ENCODE data around the gene GTF2H1. TPM values are rescaled to one million over a fixed set of nuclear protein-coding genes. Genes with fewer than 3 reads are reported as not detected.

GTF2H1 gene
- total RNA-seq, 1 experiment from 2014 or later = 89.1 TPM

DNA sequence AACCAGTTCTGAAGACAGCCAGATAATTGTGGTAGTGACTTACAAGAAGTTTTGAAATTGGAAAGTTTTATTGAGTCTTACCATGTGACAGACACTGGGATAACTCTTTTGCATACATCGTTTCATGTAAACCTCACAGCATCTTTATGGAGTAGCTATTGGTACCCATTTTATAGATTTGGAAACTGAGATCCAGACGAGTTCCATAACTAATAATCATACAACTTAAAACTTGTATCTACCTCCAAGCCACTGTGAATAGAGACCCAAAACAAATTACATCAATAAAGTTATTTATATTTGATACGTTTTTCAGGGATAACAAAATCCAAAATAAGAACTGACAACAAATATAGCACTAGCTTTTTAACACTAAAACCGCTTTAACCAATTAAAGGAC is 36.3 kb downstream of the GTF2H1 start:
- ChIA-PET POLR2A (ENCODE audit: unreplicated experiment) (no interaction called here), CTCF (no interaction called here)
- no peaks in the 10 kb centered on the region for H3K27me3 ChIP-seq (ENCODE audit: insufficient read depth, low read depth)
- H3K9me3 ChIP-seq (ENCODE audit: insufficient read depth, low read depth) = no peaks in the 10 kb centered on the region
- peaks cover 26% of the 10 kb centered on the region for H3F3A ChIP-seq (ENCODE audit: insufficient read depth, low read depth)
- no peaks in the 10 kb centered on the region for H3K79me2 ChIP-seq (ENCODE audit: low read depth)
- no peak overlapping the region for H2AFZ ChIP-seq
- no peak overlapping the region for H3K27ac ChIP-seq
- DNase-seq = no peak
- H4K20me1 ChIP-seq (ENCODE audit: insufficient read depth) = no peaks in the 10 kb centered on the region
- intact Hi-C loops (cut with micrococcal nuclease; ENCODE audit: unreplicated experiment) = no loop called here
- H3K4me2 ChIP-seq = no peak overlapping the region
- no peaks in the 10 kb centered on the region for H3K9me2 ChIP-seq (ENCODE audit: insufficient read depth)
- no TSS peak for BruUV-seq (replicated peaks)
- no peak for TF ChIP-seq EZH2 (IDR thresholded peaks at IDR 0.05; ENCODE audit: low read depth)
- TF ChIP-seq, protein P1, sequence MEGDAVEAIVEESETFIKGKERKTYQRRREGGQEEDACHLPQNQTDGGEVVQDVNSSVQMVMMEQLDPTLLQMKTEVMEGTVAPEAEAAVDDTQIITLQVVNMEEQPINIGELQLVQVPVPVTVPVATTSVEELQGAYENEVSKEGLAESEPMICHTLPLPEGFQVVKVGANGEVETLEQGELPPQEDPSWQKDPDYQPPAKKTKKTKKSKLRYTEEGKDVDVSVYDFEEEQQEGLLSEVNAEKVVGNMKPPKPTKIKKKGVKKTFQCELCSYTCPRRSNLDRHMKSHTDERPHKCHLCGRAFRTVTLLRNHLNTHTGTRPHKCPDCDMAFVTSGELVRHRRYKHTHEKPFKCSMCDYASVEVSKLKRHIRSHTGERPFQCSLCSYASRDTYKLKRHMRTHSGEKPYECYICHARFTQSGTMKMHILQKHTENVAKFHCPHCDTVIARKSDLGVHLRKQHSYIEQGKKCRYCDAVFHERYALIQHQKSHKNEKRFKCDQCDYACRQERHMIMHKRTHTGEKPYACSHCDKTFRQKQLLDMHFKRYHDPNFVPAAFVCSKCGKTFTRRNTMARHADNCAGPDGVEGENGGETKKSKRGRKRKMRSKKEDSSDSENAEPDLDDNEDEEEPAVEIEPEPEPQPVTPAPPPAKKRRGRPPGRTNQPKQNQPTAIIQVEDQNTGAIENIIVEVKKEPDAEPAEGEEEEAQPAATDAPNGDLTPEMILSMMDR (conservative IDR thresholded peaks at IDR 0.05) = no peak
- peaks cover 35% of the 10 kb centered on the region for H3K36me3 ChIP-seq (ENCODE audit: low read depth)
- H3K4me3 ChIP-seq = no peak overlapping the region
- no peaks in the 10 kb centered on the region for H3K4me1 ChIP-seq (replicated peaks; ENCODE audit: insufficient read depth)

DNA sequence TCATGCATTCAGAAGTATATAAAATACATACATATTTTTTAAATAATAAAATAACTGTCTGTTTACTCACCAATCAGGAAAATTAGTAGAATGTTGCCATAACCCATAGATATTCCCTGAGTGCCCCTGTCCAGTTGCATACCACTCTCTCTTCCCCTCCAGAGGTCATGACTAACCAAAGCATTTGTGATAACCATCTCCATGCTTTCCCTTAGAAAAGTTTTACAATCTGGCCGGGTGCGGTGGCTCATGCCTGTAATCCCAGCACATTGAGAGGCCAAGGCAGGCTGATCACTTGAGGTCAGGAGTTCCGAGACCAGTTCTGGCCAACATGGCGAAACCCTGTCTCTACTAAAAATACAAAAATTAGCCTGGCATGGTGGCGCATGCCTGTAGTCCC is 38.8 kb downstream of the GTF2H1 start:
- intact Hi-C loops (cut with micrococcal nuclease; ENCODE audit: unreplicated experiment) = loop anchor here (5.0 kb wide), 1 partner anchor 41 kb away; no protein-coding TSS in a partner anchor
- Histone ChIP-seq H3K4me1 (replicated peaks; ENCODE audit: insufficient read depth) (no peaks in the 10 kb centered on the region), H3K36me3 (ENCODE audit: low read depth) (peaks cover 38% of the 10 kb centered on the region), H3K9me3 (ENCODE audit: insufficient read depth, low read depth) (no peaks in the 10 kb centered on the region), H3K4me3 (no peak overlapping the region), H2AFZ (no peak overlapping the region), H3K4me2 (no peak overlapping the region), H4K20me1 (ENCODE audit: insufficient read depth) (no peaks in the 10 kb centered on the region; the same call in 1 of the 2 replicates), H3K9me2 (ENCODE audit: insufficient read depth) (no peaks in the 10 kb centered on the region), H3F3A (ENCODE audit: insufficient read depth, low read depth) (peaks cover 26% of the 10 kb centered on the region), H3K27ac (no peak overlapping the region), H3K79me2 (ENCODE audit: low read depth) (no peaks in the 10 kb centered on the region), H3K27me3 (ENCODE audit: insufficient read depth, low read depth) (no peaks in the 10 kb centered on the region)
- BruUV-seq (replicated peaks) = no TSS peak
- no peak for TF ChIP-seq EZH2 (IDR thresholded peaks at IDR 0.05; ENCODE audit: low read depth)
- TF ChIP-seq, protein P1 (conservative IDR thresholded peaks at IDR 0.05) = no peak
- CTCF ChIA-PET = no interaction called here
- DNase-seq = no peak
- POLR2A ChIA-PET (ENCODE audit: unreplicated experiment) = no interaction called here

DNA sequence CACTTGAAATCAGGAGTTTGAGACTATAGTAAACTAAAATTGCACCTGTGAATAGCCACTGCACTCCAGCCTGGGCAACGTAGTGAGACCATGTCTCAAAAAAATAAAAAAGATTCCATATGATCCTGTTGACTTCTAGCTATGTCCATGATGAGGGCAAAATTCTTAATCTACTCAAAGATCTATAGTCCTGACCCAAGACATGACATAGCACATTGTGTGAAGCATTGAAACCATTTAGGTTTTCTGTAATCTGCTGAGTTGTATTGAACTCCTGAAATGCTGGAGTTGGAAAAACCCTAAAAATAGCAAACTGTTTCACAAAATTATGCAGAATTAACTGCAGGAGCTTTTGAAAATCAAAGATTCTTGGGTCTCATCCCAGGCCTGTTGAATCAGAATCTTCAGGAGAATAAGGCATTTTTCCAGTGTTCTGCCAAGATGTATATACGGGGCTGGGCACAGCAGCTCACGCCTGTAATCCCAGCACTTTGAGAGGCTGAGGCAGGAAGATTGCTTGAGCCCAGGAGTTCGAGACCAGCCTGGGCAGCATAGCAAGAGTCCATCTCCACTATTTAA is 42.2 kb downstream of the GTF2H1 start:
- TF ChIP-seq EZH2 (IDR thresholded peaks at IDR 0.05; ENCODE audit: low read depth) = no peak
- TF ChIP-seq, protein P1 (conservative IDR thresholded peaks at IDR 0.05) = no peak
- CTCF ChIA-PET = no interaction called here

More for the DNA sequence above, 42.2 kb downstream of the GTF2H1 start:
- Histone ChIP-seq H3K27me3 (ENCODE audit: insufficient read depth, low read depth) (no peaks in the 10 kb centered on the region), H3K79me2 (ENCODE audit: low read depth) (no peaks in the 10 kb centered on the region), H3K36me3 (ENCODE audit: low read depth) (peaks cover 42% of the 10 kb centered on the region), H4K20me1 (ENCODE audit: insufficient read depth) (no peaks in the 10 kb centered on the region; the same call in 1 of the 2 replicates), H3K4me2 (no peak overlapping the region), H3K9me2 (ENCODE audit: insufficient read depth) (no peaks in the 10 kb centered on the region), H3K27ac (no peak overlapping the region), H3F3A (ENCODE audit: insufficient read depth, low read depth) (peaks cover 34% of the 10 kb centered on the region), H2AFZ (no peak overlapping the region), H3K4me1 (replicated peaks; ENCODE audit: insufficient read depth) (no peaks in the 10 kb centered on the region), H3K4me3 (no peak overlapping the region), H3K9me3 (ENCODE audit: insufficient read depth, low read depth) (no peaks in the 10 kb centered on the region)
- intact Hi-C loops (cut with micrococcal nuclease; ENCODE audit: unreplicated experiment) = loop anchor here (5.0 kb wide), 1 partner anchor 38 kb away; no protein-coding TSS in a partner anchor
- no peak for DNase-seq
- BruUV-seq (replicated peaks) = no TSS peak
- POLR2A ChIA-PET (ENCODE audit: unreplicated experiment) = interaction anchor here (1.0 kb wide), 1 partner anchor 30 kb away, joined by 4 read pairs; the partner anchor contains the start of gene LDHA
